NCI-H2171 (cell line): ENCODE results near the gene IL17B.

ENCODE experiments used
- DNase-seq: peaks from one replicate; lab custom pipeline; 2025; lab: John Stamatoyannopoulos, UW

IL17B gene

GRCh38 chr5:149379177-149379761 lies at the start of gene IL17B:
TSS of gene IL17B (minus strand) at chr5:149379292. CDS start at chr5:149379225, 67 bp downstream.
- DNase-seq, result no peak

- no peak for DNase-seq
Observed at GRCh38 chr5:149428032-149428431, 48.9 kb upstream of the IL17B start.

- no peak for DNase-seq
Observed at GRCh38 chr5:149427374-149427773, 48.3 kb upstream of the IL17B start.

GRCh38 chr5:149426931-149427330 lies 47.8 kb upstream of the IL17B start:
- DNase-seq, result no peak

GRCh38 chr5:149425729-149426128 lies 46.6 kb upstream of the IL17B start:
- DNase-seq, result no peak

GRCh38 chr5:149424371-149425315 lies 45.6 kb upstream of the IL17B start:
- DNase-seq, result no peak

- no peak for DNase-seq
Observed at GRCh38 chr5:149423794-149424268, 44.7 kb upstream of the IL17B start.

- no peak for DNase-seq
Observed at GRCh38 chr5:149423049-149423793, 44.1 kb upstream of the IL17B start.

- DNase-seq, result no peak
Observed at GRCh38 chr5:149422366-149423048, 43.4 kb upstream of the IL17B start.

- DNase-seq, result no peak
Observed at GRCh38 chr5:149421834-149422233, 42.7 kb upstream of the IL17B start.

- DNase-seq, result no peak
Observed at GRCh38 chr5:149421372-149421685, 42.2 kb upstream of the IL17B start.

- DNase-seq, result no peak
Observed at GRCh38 chr5:149420545-149421371, 41.7 kb upstream of the IL17B start.

- no peak for DNase-seq
Observed at GRCh38 chr5:149419859-149420544, 40.9 kb upstream of the IL17B start.

GRCh38 chr5:149419532-149419858 lies 40.4 kb upstream of the IL17B start:
- DNase-seq, result no peak

GRCh38 chr5:149418910-149419531 lies 39.9 kb upstream of the IL17B start:
- no peak for DNase-seq

GRCh38 chr5:149417711-149418368 lies 38.7 kb upstream of the IL17B start:
- no peak for DNase-seq

GRCh38 chr5:149416987-149417710 lies 38.1 kb upstream of the IL17B start:
- no peak for DNase-seq

GRCh38 chr5:149415066-149415967 lies 36.2 kb upstream of the IL17B start:
- DNase-seq, result no peak
